GM12878 (cell line): ENCODE data around the gene PIK3C2B. TPM values are rescaled to one million over a fixed set of nuclear protein-coding genes. Genes with fewer than 3 reads are reported as not detected.

Source experiments
- ATAC-seq: fragments of 200-7000 bp; cut with Tn5 transposase; 3 replicates; pipeline ENCODE4 v1.9.1; 2020; ENCODE audit warnings: mild to moderate bottlenecking, moderate library complexity
- BruUV-seq: library from RNA; stranded (reverse); fragments of 400-500 nt; replicated peaks from 2 replicates; lab custom pipeline; 2021; lab: Mats Ljungman, UMichigan
- CTCF ChIA-PET: fragments of 300-600 bp; sonication (Branson Sonifier 250); formaldehyde crosslinking; extraction: SDS; loops from one replicate; lab custom pipeline; 2021; ENCODE audit warnings: inconsistent platforms; lab: Yijun Ruan, JAX
- POLR2A ChIA-PET: fragments of 350-600 bp; formaldehyde crosslinking; extraction: SDS; loops from one replicate; lab custom pipeline; 2021; ENCODE audit warnings: inconsistent platforms; lab: Charles Lee
- RAD21 ChIA-PET: fragments of 300-600 bp; sonication (Branson Sonifier 250); formaldehyde crosslinking; loops from one replicate; lab custom pipeline; 2023; ENCODE audit warnings: antibody characterized with exemption; ENCODE audit not compliant: unreplicated experiment; lab: Charles Lee
- SMC1A ChIA-PET: fragments of 300-600 bp; sonication (Branson Sonifier 250); formaldehyde crosslinking; loops from one replicate; lab custom pipeline; 2023; ENCODE audit not compliant: unreplicated experiment, uncharacterized antibody; lab: Charles Lee
- DNase-seq: peaks from one replicate; pipeline ENCODE4 v3.0.0-alpha.2; 2011; ENCODE audit warnings: low read depth, low spot score
- FAIRE-seq: peaks from 3 replicates; lab custom pipeline; 2011; peaks lifted over from hg19 to GRCh38; lab: Jason Lieb, UNC
- H2AFZ ChIP-seq: 2 replicates; pipeline ENCODE4 v1.6.0; 2011; ENCODE audit warnings: low read depth, low read length, control low read depth; ENCODE audit not compliant: control insufficient read depth
- H3K27ac ChIP-seq: 2 replicates; pipeline ENCODE4 v1.5.1; 2011; ENCODE audit warnings: control low read depth; ENCODE audit not compliant: control insufficient read depth, insufficient read depth
- H3K27me3 ChIP-seq, 2 experiments: replicated peaks in 1 of 2; 2 replicates each; pipeline versions ENCODE4 v1.6.0 to v1.6.1; 2011; ENCODE audit warnings: low read length in 1 of 2; ENCODE audit not compliant: control insufficient read depth in 2 of 2, insufficient read depth in 2 of 2
- H3K36me3 ChIP-seq, 2 experiments: 2 replicates each; pipeline ENCODE4 v1.5.1; 2011; ENCODE audit warnings: low read length in 1 of 2; ENCODE audit not compliant: control insufficient read depth in 2 of 2, insufficient read depth in 2 of 2
- H3K4me1 ChIP-seq: 2 replicates; pipeline ENCODE4 v1.6.1; 2011; ENCODE audit warnings: mild to moderate bottlenecking, low read length, moderate library complexity, mixed read lengths; ENCODE audit not compliant: control insufficient read depth, insufficient read depth
- H3K4me2 ChIP-seq: 2 replicates; pipeline ENCODE4 v1.6.0; 2011; ENCODE audit warnings: control low read depth; ENCODE audit not compliant: control insufficient read depth, insufficient read depth
- H3K4me3 ChIP-seq: fragments of 200-600 bp; sonication (generic); 2 replicates; pipeline ENCODE4 v1.5.1; 2016
- H3K79me2 ChIP-seq: 2 replicates; pipeline ENCODE4 v1.6.0; 2011; ENCODE audit warnings: low read length; ENCODE audit not compliant: control insufficient read depth, insufficient read depth
- H3K9ac ChIP-seq: 2 replicates; pipeline ENCODE4 v1.8.0; 2011; ENCODE audit warnings: low read length, control low read depth, mixed read lengths; ENCODE audit not compliant: control insufficient read depth, insufficient read depth
- H3K9me3 ChIP-seq: replicated peaks from 3 replicates; pipeline ENCODE4 v1.5.1; 2011; ENCODE audit warnings: mild to moderate bottlenecking, low read length; ENCODE audit not compliant: control insufficient read depth, insufficient read depth
- H4K20me1 ChIP-seq: 2 replicates; pipeline ENCODE4 v1.6.0; 2011; ENCODE audit not compliant: control insufficient read depth, insufficient read depth
- KDM1A ChIP-seq: fragments of 200-600 bp; sonication (generic); IDR thresholded peaks from 2 replicates; pipeline ENCODE4 v1.6.1; 2016; ENCODE audit warnings: borderline replicate concordance
- NFYA ChIP-seq: IDR thresholded peaks from 2 replicates; pipeline ENCODE4 v1.6.1; 2011; ENCODE audit warnings: low read depth, mild to moderate bottlenecking, low read length, improper control_type of control experiment, borderline replicate concordance
- RAD21 ChIP-seq: IDR thresholded peaks from 2 replicates; pipeline ENCODE4 v1.6.1; 2011; ENCODE audit warnings: mild to moderate bottlenecking, low read depth, low read length, moderate library complexity; ENCODE audit not compliant: insufficient read depth
- SKIL ChIP-seq: fragments of 450-650 bp; IDR thresholded peaks from 2 replicates; pipeline ENCODE4 v1.6.1; 2017; ENCODE audit warnings: mild to moderate bottlenecking, low read depth, inconsistent platforms; ENCODE audit not compliant: poor library complexity, severe bottlenecking
- SMC3 ChIP-seq: IDR thresholded peaks from 2 replicates; pipeline ENCODE4 v1.6.1; 2011; ENCODE audit warnings: low read length, improper control_type of control experiment, borderline replicate concordance
- ZNF24 ChIP-seq: fragments of 450-650 bp; IDR thresholded peaks from 2 replicates; pipeline ENCODE4 v1.6.1; 2017; ENCODE audit warnings: antibody characterized with exemption, mild to moderate bottlenecking
- ZNF592 ChIP-seq: fragments of 450-650 bp; IDR thresholded peaks from 2 replicates; pipeline ENCODE4 v1.6.1; 2017; ENCODE audit warnings: mild to moderate bottlenecking, moderate library complexity
- WGBS: methylation state at CpG from one replicate; pipeline ENCODE4 v1.1.6; 2016; ENCODE audit warnings: low lambda C conversion rate; ENCODE audit not compliant: insufficient replicate concordance, insufficient coverage; ENCODE audit errors: missing lambda C conversion rate; 5-methylcytosine and 5-hydroxymethylcytosine counted together
- in situ Hi-C: fragments of 300-500 bp; cut with MboI; formaldehyde crosslinking; loops from 9 replicates; pipeline ENCODE4 v1.14.3; 2018; ENCODE audit warnings: mixed read lengths
- intact Hi-C: fragments of 100-400 bp; cut with micrococcal nuclease; formaldehyde crosslinking; loops from one replicate; pipeline ENCODE4 v1.14.2; 2022; ENCODE audit not compliant: unreplicated experiment
- polyA plus RNA-seq, 11 experiments: library from polyadenylated mRNA; depleted of rRNA in 4 of 11; unstranded in 6 of 11; stranded (reverse) in 5 of 11; fragments of >200 nt; fragmentation: Nextera tagmentation in 4 of 11; fragmentation: Illumina TruSeq in 1 of 11; extraction: Ambion mirVana in 4 of 11; extraction: Trizol in 1 of 11; gene quantifications; 1 replicate in 1 of 11; 2 replicates in 10 of 11; pipeline versions ENCODE4 v1.2.1 to v1.2.3, GENCODE V29; 2011 to 2016; ENCODE audit warnings: inconsistent platforms in 2 of 11, missing spikeins in 2 of 11, low read depth in 1 of 11
- total RNA-seq, 4 experiments: library from RNA; depleted of rRNA in 3 of 4; stranded (reverse); fragments of >200 nt in 3 of 4; fragmentation: Illumina TruSeq in 1 of 4; extraction: Trizol in 1 of 4; gene quantifications; 2 replicates each; pipeline versions ENCODE4 v1.2.1 to v1.2.3, GENCODE V29; 2013 to 2021
- TF ChIP-seq, protein P1 (sequence below), 3 experiments: IDR thresholded peaks in 2 of 3; conservative IDR thresholded peaks in 1 of 3; 2 replicates each; pipeline ENCODE4 v1.5.1; 2011; ENCODE audit warnings: low read depth in 3 of 3, low read length in 3 of 3, mild to moderate bottlenecking in 3 of 3, control low read depth in 2 of 3, moderate library complexity in 2 of 3, inconsistent platforms in 1 of 3, mixed read lengths in 1 of 3; ENCODE audit not compliant: control insufficient read depth in 2 of 3, insufficient read depth in 1 of 3; ENCODE audit errors: extremely low read depth in 1 of 3

PIK3C2B gene
- total and polyA plus RNA-seq, 10 of the 15 experiments (the other 5 are each of a cell fraction or from before 2014, with no cell fraction given), result 2.2 to 38.1 (median 11.4) TPM

DNA sequence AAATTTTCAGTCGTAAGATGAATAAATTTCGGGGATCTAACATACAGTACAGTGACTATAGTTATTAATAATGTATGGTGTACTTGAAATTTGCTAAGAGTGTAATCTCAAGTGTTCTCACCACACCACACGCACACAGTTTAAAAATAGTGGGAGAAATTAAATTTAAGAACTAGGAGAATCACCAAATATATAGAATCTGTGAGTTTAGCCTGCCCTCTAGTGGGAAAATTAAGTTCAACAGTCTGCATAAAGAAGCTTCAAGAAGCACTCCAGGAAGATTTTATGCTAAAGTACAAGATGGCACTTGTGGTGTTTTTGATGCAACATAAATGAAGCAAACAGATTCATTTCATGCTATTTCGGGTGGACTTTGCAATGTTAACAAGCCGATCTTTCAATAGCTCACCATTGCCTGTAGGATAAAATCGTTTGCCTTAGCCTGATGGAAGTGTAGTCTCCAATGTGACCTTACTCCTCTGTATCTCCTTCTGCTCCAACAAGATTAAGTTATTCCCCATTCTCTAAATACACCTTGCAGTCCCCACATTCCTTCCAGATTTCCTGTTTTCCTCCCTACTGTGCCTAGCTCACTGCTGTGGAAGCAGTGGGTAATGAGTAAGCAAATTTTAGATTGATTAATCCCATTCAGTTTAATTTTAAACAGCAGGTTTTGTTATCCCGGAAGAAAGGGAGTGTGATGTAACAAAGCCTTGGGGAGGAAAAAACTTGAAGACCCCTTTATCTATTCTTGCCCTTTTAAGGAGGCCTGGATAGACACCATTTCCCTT lies 8.7 kb upstream of the PIK3C2B start:
- Histone ChIP-seq H3K27me3 (no peaks in the 10 kb centered on the region), H3K79me2 (no peaks in the 10 kb centered on the region), H2AFZ (peak overlapping the region; percentile 3; the same call in 1 of the 2 replicates), H3K27ac (no peak overlapping the region), H3K4me3 (no peak overlapping the region), H3K9me3 (no peaks in the 10 kb centered on the region; the same call in 2 of the 3 replicates), H3K9ac (no peak overlapping the region), H3K4me2 (no peak overlapping the region), H4K20me1 (no peaks in the 10 kb centered on the region), H3K4me1 (peaks cover 7% of the 10 kb centered on the region; the same call in 1 of the 2 replicates), H3K36me3 (no peaks in the 10 kb centered on the region)
- peak; percentile 12; the same call in 1 of the 3 replicates for ATAC-seq
- no peak for FAIRE-seq
- in situ Hi-C loops (loop anchor here (5.0 to 25.0 kb wide), 3 partner anchors 56 to 1216 kb away; partner anchors contain the start of gene REN), intact Hi-C loops (loop anchor here (1.0 to 10.0 kb wide), 3 partner anchors 57 to 339 kb away; partner anchors contain the start of gene REN)
- TF ChIP-seq SMC3, result peak; percentile 90; the same call in 1 of the 2 replicates
- TF ChIP-seq, protein P1, sequence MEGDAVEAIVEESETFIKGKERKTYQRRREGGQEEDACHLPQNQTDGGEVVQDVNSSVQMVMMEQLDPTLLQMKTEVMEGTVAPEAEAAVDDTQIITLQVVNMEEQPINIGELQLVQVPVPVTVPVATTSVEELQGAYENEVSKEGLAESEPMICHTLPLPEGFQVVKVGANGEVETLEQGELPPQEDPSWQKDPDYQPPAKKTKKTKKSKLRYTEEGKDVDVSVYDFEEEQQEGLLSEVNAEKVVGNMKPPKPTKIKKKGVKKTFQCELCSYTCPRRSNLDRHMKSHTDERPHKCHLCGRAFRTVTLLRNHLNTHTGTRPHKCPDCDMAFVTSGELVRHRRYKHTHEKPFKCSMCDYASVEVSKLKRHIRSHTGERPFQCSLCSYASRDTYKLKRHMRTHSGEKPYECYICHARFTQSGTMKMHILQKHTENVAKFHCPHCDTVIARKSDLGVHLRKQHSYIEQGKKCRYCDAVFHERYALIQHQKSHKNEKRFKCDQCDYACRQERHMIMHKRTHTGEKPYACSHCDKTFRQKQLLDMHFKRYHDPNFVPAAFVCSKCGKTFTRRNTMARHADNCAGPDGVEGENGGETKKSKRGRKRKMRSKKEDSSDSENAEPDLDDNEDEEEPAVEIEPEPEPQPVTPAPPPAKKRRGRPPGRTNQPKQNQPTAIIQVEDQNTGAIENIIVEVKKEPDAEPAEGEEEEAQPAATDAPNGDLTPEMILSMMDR (IDR thresholded peaks at IDR 0.05 in 2 of 3, conservative IDR thresholded peaks at IDR 0.05 in 1 of 3; ENCODE audit: control insufficient read depth in 2 of 3, extremely low read depth in 1 of 3, insufficient read depth in 1 of 3, low read depth in 3 of 3, low read length in 3 of 3), result peak; percentile 56 to 82 (median 66); a peak in 5 of 6 replicates
- TF ChIP-seq SKIL, result peak; percentile 55
- no peak for TF ChIP-seq KDM1A
- TF ChIP-seq ZNF24, result 0 out of 2 replicates have a peak, but pooled peaks have one; percentile 20
- TF ChIP-seq RAD21, result peak; percentile 91
- TF ChIP-seq NFYA, result no peak
- TF ChIP-seq ZNF592, result peak; percentile 83
- 19% methylated on average over 7 of the region's 7 CpGs for WGBS
- ChIA-PET RAD21 (interaction anchor here (0.6 to 13.5 kb wide), 23 partner anchors 10 to 367 kb away, joined by 3 to 441 read pairs (median 4); partner anchors contain the start of genes MDM4 and PIK3C2B), SMC1A (interaction anchor here (0.6 to 19.3 kb wide), 26 partner anchors 9 to 340 kb away, joined by 3 to 939 read pairs (median 4); partner anchors contain the start of gene PIK3C2B), CTCF (interaction anchor here (0.5 to 39.0 kb wide), 40 partner anchors 9 to 1717 kb away, joined by 3 to 2021 read pairs (median 4); partner anchors contain the start of genes MDM4, PIK3C2B and REN), POLR2A (interaction anchor here (0.6 to 2.6 kb wide), 10 partner anchors 9 to 72 kb away, joined by 3 to 12 read pairs (median 4); partner anchors contain the start of gene PIK3C2B)
- DNase-seq, result no peak
- no TSS peak for BruUV-seq
